HG02981 (cell line): ENCODE results near the gene PICALM.
A peak's percentile ranks its signal among the peaks of the same experiment; 100 is the strongest.
"Not testable (repeated sequence)": the region's sequence is repeated elsewhere in the genome, so short reads cannot be mapped to it uniquely, and the experiment has no call there.

Experiments
- ATAC-seq: cut with Tn5 transposase; IDR thresholded peaks from one replicate; pipeline ENCODE4 v1.9.1; 2021; ENCODE audit warnings: mild to moderate bottlenecking, moderate library complexity; ENCODE audit not compliant: unreplicated experiment

The PICALM gene

DNA sequence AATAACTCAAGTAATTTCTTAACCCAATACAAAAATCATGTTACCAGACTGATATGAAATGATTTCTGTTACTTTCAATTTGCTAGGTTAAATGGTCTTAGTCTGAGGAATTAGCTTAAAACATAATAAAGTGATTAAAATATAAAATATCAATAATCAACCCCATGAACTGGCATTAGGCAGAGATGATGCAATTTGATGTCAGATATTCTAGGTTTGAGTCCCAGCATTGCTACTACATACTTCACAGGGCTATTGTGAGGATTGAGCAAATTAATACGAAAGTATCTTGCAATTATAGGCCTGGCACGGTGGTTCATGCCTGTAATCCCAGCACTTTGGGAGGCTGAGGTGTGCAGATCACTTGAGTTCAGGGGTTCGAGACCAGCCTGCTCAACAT lies 66.5 kb downstream of the PICALM start:
- no peak for ATAC-seq

GRCh38 chr11:85991508-85991907 lies 77.4 kb downstream of the PICALM start:
- ATAC-seq = no peak

- no peak for ATAC-seq
Observed at GRCh38 chr11:85989746-85990145, 79.1 kb downstream of the PICALM start.

DNA sequence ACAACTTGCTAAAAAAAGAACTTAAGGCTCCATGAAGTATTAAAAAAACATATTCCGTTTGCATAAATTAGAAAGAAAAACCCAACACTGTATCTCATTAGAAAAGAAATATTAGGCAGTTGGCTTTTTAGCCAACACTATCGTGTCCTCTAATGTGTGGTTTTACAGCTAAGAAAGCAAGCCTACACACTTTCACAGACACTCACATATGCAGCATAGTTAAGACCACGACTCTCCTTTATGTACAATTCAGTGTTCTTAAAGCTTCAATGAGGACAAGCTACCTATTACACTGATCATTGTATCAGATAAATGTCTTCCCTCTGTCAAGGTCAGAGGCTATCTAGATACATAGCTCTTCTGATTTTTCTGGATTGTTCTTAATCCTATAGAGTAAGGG lies 80.1 kb downstream of the PICALM start:
- ATAC-seq = no peak

DNA sequence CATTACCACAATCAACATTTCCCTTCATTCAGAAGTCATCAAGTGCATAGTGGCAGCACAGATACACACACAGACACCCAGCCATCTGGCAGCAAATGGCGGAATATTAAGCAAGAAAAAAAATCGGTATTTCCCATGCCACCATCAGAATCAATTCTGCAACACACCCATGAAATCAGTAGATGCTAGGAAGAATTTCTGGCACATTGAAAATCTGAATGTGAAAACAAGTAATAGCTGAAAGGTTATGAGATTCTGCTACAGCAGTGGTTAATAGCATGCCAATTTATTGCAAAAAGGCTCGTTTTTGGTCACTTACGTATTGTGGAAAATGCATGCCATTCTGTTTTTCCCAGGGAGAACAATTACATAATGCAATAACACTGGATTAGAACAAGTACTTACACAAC lies 91.1 kb downstream of the PICALM start:
- ATAC-seq = no peak

GRCh38 chr11:85976525-85976924 lies 92.4 kb downstream of the PICALM start:
- ATAC-seq = no peak

- ATAC-seq = no peak
Observed at GRCh38 chr11:85974122-85974521, 94.8 kb downstream of the PICALM start.

DNA sequence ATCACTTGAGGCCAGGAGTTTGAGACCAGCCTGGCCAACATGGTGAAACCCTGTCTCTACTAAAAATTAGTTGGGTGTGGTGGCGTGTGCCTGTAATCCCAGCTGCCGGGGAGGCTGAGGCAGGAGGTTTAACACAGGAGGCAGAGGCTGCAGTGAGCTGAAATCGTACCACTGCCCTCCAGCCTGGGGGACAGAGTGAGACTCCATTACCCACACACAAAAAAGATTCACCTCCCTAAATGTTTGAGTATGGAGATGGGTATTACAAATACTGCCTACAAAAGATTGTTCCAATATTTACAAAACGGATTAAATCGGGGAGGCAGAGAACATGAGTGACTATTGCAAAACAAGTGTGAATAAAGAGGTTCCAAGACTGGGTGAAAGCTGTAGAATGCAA lies 98.3 kb downstream of the PICALM start:
- ATAC-seq = no peak

- no peak for ATAC-seq
Observed at GRCh38 chr11:85967457-85967856, 101.4 kb downstream of the PICALM start.

- ATAC-seq = no peak
Observed at GRCh38 chr11:85965202-85965601, 103.7 kb downstream of the PICALM start.

DNA sequence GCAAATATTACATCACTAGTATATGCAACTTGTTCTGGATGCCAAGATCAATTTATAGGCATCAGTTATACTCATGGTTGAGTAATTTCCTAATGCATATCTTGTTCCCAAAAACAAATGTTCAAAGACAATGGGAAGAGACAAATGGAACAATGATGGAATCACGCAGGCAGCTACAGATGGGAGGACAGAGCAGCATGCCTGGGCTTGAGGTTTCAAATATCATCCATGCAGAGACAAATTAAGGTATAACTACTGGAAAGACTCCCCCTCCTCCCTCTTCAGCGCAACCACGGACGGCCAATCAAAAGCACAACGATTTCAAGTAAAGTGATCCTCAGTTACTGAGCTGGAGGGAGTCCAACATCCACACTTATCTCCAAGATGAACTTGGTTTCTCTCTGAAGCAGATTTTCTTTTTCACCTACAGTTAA lies 106.9 kb downstream of the PICALM start:
- no peak for ATAC-seq

DNA sequence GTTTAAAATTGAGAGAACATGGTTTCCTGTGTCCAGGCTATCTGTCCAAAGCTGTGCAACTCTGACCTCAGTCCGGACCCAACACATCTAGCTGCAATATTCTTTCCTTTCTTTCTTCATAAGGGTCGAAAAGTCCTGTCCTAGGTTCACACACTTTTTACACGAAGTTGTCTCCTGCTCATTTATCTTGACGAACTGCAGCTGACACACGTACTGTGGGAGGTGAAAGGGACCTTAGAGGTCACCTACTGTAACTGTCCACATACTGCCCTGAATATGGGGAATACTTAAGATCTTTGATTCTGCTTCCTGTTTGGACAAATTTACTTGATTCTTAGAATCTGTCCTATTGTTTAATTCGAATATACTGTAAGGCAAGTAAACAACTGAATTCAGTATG lies 107.8 kb downstream of the PICALM start:
- ATAC-seq = no peak

GRCh38 chr11:85960678-85961077 lies 108.2 kb downstream of the PICALM start:
- peak; percentile 43 for ATAC-seq

GRCh38 chr11:85955531-85955930 lies 113.4 kb downstream of the PICALM start:
- ATAC-seq = no peak

DNA sequence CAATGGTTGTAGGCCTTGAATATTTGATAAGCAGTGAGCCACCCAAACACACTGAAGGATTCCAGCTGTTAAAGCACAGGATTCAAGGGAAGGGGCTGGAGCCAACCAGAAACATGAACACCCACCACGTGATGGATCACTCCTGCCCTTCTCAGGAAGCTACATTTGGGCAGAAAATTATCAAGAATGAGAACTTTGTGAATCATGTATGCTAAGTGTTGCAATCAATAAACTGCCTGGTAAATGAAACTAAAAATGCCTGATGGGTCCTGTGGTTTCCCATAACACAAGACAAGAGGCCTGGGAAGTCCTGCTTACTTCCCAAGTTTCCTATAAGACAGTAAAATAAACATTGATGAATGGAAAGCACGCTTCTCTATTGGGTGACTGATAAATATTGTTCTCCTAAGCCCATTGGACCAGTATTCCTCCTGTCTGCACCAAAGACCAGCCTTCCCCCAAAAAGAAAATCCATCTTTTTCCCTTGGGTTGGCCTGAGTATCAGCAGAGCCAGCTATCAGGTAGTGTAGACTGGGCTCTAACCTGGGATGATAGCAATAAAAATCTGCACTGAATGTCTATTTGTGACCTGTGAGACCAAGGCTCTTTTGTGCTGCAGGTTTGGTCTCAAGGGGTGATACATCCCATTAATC lies 115.3 kb downstream of the PICALM start:
- no peak for ATAC-seq

DNA sequence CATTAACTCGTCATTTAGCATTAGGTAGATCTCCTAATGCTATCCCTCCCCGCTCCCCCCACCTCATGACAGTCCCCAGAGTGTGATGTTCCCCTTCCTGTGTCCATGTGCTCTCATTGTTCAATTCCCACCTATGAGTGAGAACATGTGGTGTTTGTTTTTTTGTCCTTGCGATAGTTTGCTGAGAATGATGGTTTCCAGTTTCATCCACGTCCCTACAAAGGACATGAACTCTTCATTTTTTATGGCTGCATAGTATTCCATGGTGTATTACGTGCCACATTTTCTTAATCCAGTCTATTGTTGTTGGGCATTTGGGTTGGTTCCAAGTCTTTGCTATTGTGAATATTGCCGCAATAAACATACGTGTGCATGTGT lies 116.8 kb downstream of the PICALM start:
- ATAC-seq = not testable (repeated sequence)

DNA sequence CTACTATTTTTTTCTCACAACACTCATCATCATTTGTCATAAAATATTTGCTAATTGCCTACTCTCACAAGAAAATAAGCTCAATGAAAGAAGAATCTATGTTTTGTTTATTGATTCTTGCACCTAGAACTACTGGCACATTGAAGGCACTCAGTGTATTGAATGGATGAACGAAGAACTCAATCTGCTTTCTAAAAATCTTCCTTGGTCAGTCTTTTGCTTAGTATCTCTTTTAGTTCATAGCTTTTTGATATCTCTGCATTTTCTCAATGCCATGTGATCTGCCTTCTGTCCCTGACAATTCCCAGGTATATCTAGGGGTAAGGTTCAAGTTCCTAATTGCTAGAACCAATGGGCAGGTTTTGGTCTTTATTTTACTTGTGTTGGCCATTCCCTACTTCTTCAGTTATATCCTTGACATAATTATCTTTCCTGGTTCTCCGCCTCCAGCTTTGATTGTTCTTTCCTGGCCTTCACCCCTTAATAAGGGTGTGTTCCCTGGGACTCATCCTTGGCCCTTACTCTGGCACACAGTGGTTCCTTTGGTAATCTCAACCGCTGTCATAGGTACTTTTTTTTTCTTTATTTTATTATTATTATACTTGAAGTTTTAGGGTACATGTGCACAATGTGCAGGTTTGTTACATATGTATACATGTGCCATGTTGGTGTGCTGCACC lies 117.3 kb downstream of the PICALM start:
- no peak for ATAC-seq

- ATAC-seq = no peak
Observed at GRCh38 chr11:85951049-85951405, 117.9 kb downstream of the PICALM start.

- no peak for ATAC-seq
Observed at GRCh38 chr11:85950317-85951048, 118.4 kb downstream of the PICALM start.

DNA sequence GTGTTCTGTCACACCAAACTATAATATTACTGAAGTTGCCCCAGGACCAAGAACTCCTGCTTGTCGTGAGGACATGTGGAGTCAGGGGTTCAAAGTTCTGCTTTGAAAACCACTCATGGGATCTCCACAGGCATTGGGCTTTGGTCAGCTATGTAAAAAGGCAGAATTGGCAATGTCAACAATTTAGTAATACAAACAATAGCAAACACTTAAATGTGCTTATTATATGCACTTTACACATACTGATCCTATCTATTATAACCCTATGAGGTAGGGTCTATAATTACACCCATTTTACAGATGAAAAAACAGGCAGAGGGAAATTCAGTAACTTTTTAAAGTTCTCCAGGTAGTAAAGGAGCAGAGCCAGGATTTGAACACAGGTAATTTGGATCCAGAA lies 119.1 kb downstream of the PICALM start:
- ATAC-seq = no peak

DNA sequence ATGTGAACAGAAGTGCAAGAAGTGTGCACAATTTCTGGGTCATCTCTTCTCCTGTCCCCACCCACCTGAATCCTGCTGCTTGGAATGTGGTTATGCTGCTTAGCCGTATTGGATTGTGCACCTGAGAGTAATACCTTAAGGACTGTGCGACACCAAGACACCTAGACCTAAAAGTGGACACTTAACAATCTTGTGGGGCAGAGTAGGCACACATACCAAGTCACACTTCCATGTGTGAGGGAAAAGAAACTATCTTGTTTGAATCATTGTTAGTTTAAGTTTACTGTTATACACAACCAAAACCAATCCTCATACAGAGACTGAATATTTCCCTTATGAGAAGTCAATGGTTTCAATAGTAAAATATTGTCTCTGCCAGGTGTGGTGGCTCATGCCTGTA lies 120.0 kb downstream of the PICALM start:
- ATAC-seq = no peak
